Measurements from ENCODE around the gene ASTN2.
A peak's percentile ranks its signal among the peaks of the same experiment; 100 is the strongest.

The ASTN2 gene

DNA sequence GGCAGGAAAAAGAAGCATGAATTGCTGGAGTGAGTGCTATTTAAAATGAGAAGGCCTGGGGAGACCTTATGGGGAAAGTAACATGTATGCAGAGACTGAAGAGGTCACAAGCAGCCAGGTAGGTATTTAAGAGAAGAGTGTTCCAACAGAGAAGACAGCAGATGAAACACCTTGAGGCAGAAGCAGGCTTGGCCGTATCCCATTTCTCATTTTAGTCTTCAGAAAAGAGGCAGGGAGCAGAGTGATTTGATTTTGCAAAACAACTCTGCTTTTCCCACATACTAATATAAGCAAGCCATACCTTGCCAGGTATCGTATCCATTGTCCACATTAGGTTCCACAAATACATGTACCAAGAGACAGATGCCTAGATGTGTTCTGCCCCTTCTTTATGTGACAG is 244.3 kb downstream of the ASTN2 start:
- H3K4me3 ChIP-seq (ENCODE audit: low read length): no peak overlapping the region
- TF ChIP-seq, protein P1, sequence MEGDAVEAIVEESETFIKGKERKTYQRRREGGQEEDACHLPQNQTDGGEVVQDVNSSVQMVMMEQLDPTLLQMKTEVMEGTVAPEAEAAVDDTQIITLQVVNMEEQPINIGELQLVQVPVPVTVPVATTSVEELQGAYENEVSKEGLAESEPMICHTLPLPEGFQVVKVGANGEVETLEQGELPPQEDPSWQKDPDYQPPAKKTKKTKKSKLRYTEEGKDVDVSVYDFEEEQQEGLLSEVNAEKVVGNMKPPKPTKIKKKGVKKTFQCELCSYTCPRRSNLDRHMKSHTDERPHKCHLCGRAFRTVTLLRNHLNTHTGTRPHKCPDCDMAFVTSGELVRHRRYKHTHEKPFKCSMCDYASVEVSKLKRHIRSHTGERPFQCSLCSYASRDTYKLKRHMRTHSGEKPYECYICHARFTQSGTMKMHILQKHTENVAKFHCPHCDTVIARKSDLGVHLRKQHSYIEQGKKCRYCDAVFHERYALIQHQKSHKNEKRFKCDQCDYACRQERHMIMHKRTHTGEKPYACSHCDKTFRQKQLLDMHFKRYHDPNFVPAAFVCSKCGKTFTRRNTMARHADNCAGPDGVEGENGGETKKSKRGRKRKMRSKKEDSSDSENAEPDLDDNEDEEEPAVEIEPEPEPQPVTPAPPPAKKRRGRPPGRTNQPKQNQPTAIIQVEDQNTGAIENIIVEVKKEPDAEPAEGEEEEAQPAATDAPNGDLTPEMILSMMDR (conservative IDR thresholded peaks at IDR 0.05; ENCODE audit: low read depth, low read length): no peak
- DNase-seq (ENCODE audit: low read depth): no peak

DNA sequence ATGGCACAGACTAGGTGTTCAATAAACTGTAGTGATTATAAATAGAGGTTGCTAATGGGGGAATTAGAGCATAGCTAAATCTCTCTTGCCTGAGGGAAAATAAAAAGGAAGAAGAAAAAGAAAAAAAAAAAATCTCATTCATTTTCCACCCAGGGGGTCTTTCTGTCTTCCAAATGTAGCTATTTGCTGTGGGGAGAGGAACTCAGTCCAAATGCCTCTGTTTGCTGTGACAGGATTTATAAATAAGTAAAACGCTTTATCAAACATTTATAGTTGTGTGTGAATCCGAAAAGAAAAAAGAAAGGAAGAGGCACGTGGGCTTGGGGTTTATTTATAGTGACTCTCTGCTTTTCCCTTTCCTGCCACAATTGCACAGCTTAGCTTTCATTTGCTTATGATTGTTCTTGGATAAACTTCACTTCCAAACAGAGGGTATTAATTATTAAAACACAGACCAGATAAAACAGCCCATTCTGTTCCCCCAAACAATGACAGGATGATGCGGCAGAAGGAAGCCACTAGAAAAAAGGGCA is 245.7 kb downstream of the ASTN2 start:
- DNase-seq (ENCODE audit: low read depth): no peak
- TF ChIP-seq, protein P1 (conservative IDR thresholded peaks at IDR 0.05; ENCODE audit: low read depth, low read length): no peak
- H3K4me3 ChIP-seq (ENCODE audit: low read length): no peak overlapping the region

DNA sequence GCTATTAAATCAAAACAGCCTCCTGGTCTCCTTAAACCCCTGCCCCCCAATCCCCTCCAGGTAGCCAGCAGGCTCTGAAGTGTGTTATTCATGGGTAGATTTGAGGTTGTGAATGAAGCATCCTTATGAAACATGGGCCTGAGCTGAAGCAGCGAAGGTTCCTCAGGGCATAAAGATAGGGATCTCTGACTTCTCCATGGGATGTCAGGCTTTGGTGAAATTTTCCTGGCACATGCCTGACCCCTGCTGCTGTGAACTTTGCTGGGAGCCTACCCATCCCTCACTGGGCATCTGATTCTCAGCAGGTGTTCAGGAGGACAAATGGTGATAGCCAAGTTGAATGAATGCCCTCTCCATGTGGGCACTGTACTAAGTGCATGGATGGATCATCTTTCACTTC is 250.3 kb downstream of the ASTN2 start:
- no peak overlapping the region for H3K4me3 ChIP-seq (ENCODE audit: low read length)
- DNase-seq (ENCODE audit: low read depth): no peak
- TF ChIP-seq, protein P1 (conservative IDR thresholded peaks at IDR 0.05; ENCODE audit: low read depth, low read length): no peak

DNA sequence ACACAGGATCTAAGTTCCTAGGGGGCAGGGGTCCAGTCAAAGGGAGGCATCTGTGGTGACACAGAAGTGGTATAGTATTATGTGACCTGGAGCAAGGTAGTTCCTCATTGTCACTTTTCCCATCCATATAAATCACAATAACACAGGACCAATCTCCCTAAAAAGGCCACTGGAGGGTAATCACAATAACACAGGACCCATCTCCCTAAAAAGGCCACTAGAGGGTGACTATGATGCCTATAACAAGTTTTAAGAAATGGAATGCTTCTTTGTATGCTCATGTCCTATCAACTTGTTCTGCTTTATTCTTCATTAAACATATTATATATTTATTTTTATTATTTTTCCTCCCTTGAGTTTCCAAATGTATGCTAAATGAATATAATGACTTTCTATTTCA is 254.6 kb downstream of the ASTN2 start:
- no peak for DNase-seq (ENCODE audit: low read depth)
- TF ChIP-seq, protein P1 (conservative IDR thresholded peaks at IDR 0.05; ENCODE audit: low read depth, low read length): peak; percentile 31
- H3K4me3 ChIP-seq (ENCODE audit: low read length): no peak overlapping the region

DNA sequence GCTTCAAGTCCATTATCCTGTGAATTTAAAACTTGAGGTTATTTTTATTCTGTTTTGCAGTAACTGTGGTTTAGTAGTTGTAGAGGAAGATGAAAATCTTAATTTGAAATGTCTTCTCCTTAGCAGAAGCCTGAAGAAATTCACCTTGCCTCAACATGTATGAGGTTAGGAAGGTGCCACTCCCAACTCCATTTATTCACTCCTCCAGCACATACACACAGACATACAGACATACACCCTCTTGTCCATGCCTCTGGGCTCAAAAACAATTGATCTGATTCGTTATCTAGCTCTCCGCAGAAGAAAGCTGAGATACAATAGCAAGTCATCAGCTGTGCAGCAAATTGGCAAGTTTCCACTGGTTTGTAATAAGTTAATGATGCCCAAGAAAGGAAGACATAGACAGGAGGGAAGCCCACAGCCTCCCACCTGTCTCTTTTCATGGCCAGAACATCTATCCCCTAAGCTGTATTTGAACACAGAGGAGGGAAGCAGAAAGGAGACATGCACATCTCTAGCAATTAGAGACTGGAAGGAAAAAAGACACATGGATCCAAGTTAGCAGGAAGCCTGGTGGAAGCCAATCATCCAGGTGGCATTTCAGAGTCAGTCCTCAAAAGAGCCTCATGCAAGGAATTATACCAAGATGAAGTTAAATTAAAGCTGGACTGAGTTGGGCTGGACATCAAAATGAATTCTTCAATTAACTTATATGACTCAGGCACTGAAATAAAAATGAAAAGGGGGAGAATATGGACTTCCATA is 257.9 kb downstream of the ASTN2 start:
- no peak for DNase-seq (ENCODE audit: low read depth)
- H3K4me3 ChIP-seq (ENCODE audit: low read length): no peak overlapping the region
- TF ChIP-seq, protein P1 (conservative IDR thresholded peaks at IDR 0.05; ENCODE audit: low read depth, low read length): no peak

DNA sequence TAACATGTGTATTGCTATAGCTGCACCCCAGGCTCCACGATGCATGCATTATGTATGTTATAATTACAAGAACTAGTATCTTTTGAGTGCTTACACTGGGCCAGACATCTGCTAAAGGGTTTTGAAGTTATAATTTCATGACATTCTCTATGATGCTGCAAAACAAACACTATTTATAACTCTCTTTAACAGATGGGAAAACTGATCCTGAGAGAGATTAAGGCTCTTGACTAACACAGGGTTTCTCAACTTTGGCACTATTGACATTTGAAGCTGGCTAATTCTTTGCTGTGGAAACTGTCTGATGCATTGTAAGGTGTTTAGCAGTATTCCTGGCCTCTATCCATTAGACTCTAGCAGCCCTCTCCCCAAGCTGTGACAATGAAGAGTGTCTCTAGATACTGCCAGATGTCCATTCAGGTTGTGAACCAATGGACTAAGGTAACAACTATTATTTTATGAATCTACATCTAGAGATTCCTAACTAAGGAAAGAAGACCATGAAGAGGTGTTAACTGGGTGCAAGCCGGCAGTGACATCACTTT is 258.6 kb downstream of the ASTN2 start:
- TF ChIP-seq, protein P1 (conservative IDR thresholded peaks at IDR 0.05; ENCODE audit: low read depth, low read length): no peak
- no peak for DNase-seq (ENCODE audit: low read depth)
- no peak overlapping the region for H3K4me3 ChIP-seq (ENCODE audit: low read length)

DNA sequence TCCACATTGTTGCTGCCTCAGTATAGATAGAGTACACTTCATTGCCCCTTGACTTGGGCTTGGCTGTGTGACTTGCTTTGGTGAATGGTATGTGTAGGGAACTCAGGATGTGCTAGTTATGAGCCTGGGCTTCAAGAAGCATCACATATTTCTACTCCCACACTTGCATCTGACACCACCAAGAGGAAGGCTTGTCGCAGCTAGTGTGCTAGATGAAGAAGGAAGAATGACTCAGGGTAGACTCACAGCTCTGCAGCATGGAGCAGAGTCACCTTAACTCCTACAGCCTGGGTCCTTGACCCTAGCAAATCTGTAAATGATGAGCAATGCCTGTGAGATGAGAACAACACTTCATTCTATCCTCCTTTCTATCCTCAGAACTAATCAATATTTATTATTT is 261.8 kb downstream of the ASTN2 start:
- TF ChIP-seq, protein P1 (conservative IDR thresholded peaks at IDR 0.05; ENCODE audit: low read depth, low read length): no peak
- no peak for DNase-seq (ENCODE audit: low read depth)
- no peak overlapping the region for H3K4me3 ChIP-seq (ENCODE audit: low read length)

All from retinal pigment epithelial cell (primary cell).